Activated T-cell treated with anti-CD3 and anti-CD28 coated beads, Interleukin-2, amount 50 U/mL, for 72 hours (primary cell): ENCODE measurements around the gene LY6G5C. TPM values are rescaled to one million over a fixed set of nuclear protein-coding genes. Genes with fewer than 3 reads are reported as not detected.
A peak's percentile ranks its signal among the peaks of the same experiment; 100 is the strongest.

Experiments used
- ATAC-seq, 2 donors: fragments of 150-1000 bp; cut with Tn5 transposase; replicated peaks in 1 of 2; 2 replicates each; pipeline ENCODE4 v1.10.0; 2021; ENCODE audit warnings: moderate library complexity in 2 of 2, mild to moderate bottlenecking in 1 of 2
- DNase-seq, 2 donors: peaks; one replicate each; pipeline ENCODE4 v3.0.0; 2021 to 2022; ENCODE audit warnings: mixed read lengths in 1 of 2
- H3K27ac Mint-ChIP-seq: one replicate; pipeline ENCODE4 v1.8.0; 2022; ENCODE audit warnings: mild to moderate bottlenecking, moderate library complexity, mixed read lengths
- H3K27me3 Mint-ChIP-seq: one replicate; pipeline ENCODE4 v1.8.0; 2022; ENCODE audit warnings: low read depth, mixed read lengths
- H3K36me3 Mint-ChIP-seq, 2 donors: one replicate each; pipeline ENCODE4 v1.8.0; 2022; ENCODE audit warnings: mixed read lengths in 2 of 2, mild to moderate bottlenecking in 1 of 2; ENCODE audit not compliant: insufficient read depth in 2 of 2
- H3K4me1 Mint-ChIP-seq: one replicate; pipeline ENCODE4 v1.8.0; 2022; ENCODE audit warnings: low read depth, mixed read lengths
- H3K4me3 Mint-ChIP-seq, 2 donors: one replicate each; pipeline ENCODE4 v1.8.0; 2022; ENCODE audit warnings: mild to moderate bottlenecking in 2 of 2, mixed read lengths in 2 of 2, moderate library complexity in 2 of 2
- H3K9me3 Mint-ChIP-seq, 2 donors: one replicate each; pipeline ENCODE4 v1.8.0; 2022; ENCODE audit warnings: mixed read lengths in 2 of 2
- total RNA-seq, 2 donors: library from RNA; stranded (reverse); gene quantifications; one replicate each; pipeline ENCODE4 v1.2.3, GENCODE V29; 2022

LY6G5C gene
- total RNA-seq, 2 donors from 2014 or later = 2.3 to 6.9 TPM

- Mint-ChIP-seq H3K4me1 (peaks cover 15% of the 10 kb centered on the region), H3K27ac (no peak overlapping the region), H3K36me3 (peaks cover 0 to 13% of the 10 kb centered on the region in 2 donors), H3K9me3 (no peaks in the 10 kb centered on the region), H3K27me3 (no peaks in the 10 kb centered on the region), H3K4me3 (no peak overlapping the region)
- ATAC-seq = no peak
- no peak for DNase-seq
Measured at GRCh38 chr6:31676322-31676903, 4.5 kb downstream of the LY6G5C start.

GRCh38 chr6:31669676-31670075 is 11.2 kb downstream of the LY6G5C start, which contains the start of gene LY6G5B:
TSS of gene LY6G5B (plus strand) at chr6:31669976. CDS start at chr6:31670951, 975 bp downstream.
- no peak within 1 kb of the TSS for H3K27ac Mint-ChIP-seq

DNA sequence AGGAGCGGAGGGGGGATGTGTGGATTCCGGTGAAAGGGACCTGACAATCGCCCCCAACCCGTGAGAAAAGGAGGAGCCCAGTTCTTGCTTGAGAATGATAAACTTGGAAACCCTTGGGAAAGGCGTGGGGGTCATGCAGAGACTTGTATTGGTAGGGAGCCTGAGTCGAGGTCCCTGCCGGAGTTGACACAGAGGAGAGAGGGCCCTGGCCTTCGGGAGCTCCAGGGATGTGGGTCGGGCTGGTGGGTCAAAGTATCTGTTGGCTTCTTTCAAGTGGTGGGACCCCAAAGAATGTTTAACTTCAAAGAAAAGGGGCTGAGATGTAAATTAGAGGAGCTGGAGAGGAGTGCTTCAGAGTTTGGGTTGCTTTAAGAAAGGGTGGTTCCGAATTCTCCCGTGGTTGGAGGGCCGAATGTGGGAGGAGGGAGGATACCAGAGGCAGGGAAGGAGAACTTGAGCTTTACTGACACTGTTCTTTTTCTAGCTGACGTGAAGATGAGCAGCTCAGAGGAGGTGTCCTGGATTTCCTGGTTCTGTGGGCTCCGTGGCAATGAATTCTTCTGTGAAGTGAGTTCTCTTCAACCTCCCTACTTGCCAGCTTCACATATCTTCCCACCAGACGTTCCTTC is 14.4 kb downstream of the LY6G5C start:
- peaks cover 33 to 35% of the 10 kb centered on the region in 2 donors for H3K36me3 Mint-ChIP-seq
- peaks cover 68% of the 10 kb centered on the region for H3K4me1 Mint-ChIP-seq
- H3K27me3 Mint-ChIP-seq = no peaks in the 10 kb centered on the region
- peak overlapping the region; percentile 98 for H3K27ac Mint-ChIP-seq
- H3K9me3 Mint-ChIP-seq = no peaks in the 10 kb centered on the region
- peak overlapping the region; percentile 98 to 99 for H3K4me3 Mint-ChIP-seq
- DNase-seq (no peak), ATAC-seq (no peak)

More at GRCh38 chr6:31669676-31670075, 11.2 kb downstream of the LY6G5C start, which contains the start of gene LY6G5B:
- H3K4me1 Mint-ChIP-seq = peaks cover 36% of the 10 kb centered on the region
- H3K27me3 Mint-ChIP-seq = no peaks in the 10 kb centered on the region
- DNase-seq (no peak), ATAC-seq (no peak)
- no peak within 1 kb of the TSS for H3K4me3 Mint-ChIP-seq
- peaks cover 19 to 31% of the 10 kb centered on the region in 2 donors for H3K36me3 Mint-ChIP-seq
- H3K9me3 Mint-ChIP-seq = no peaks in the 10 kb centered on the region

- ATAC-seq = peak; percentile 85 to 86
- DNase-seq = peak; percentile 97 to 99
- Mint-ChIP-seq H3K27ac (peak within 1 kb of the TSS; percentile 98), H3K27me3 (no peaks in the 10 kb centered on the region), H3K36me3 (peaks cover 33 to 35% of the 10 kb centered on the region in 2 donors), H3K4me3 (peak within 1 kb of the TSS; percentile 98 to 99), H3K4me1 (peaks cover 75% of the 10 kb centered on the region), H3K9me3 (no peaks in the 10 kb centered on the region)
Measured at GRCh38 chr6:31665501-31666336, 15.1 kb downstream of the LY6G5C start, which contains the start of gene CSNK2B. TSS of gene CSNK2B (plus strand) at chr6:31666080. CDS start at chr6:31666832, 752 bp downstream.

GRCh38 chr6:31664790-31665500 is 15.9 kb downstream of the LY6G5C start, which contains the start of gene GPANK1:
TSS of gene GPANK1 (minus strand) at chr6:31664997. CDS start at chr6:31664478, 519 bp downstream.
- peaks cover 78% of the 10 kb centered on the region for H3K4me1 Mint-ChIP-seq
- peaks cover 31 to 35% of the 10 kb centered on the region in 2 donors for H3K36me3 Mint-ChIP-seq
- peak within 1 kb of the TSS; percentile 98 to 99 for H3K4me3 Mint-ChIP-seq
- H3K9me3 Mint-ChIP-seq = no peaks in the 10 kb centered on the region
- no peaks in the 10 kb centered on the region for H3K27me3 Mint-ChIP-seq
- H3K27ac Mint-ChIP-seq = peak within 1 kb of the TSS; percentile 98
- DNase-seq (peak; percentile 89 to 93), ATAC-seq (peak; percentile 37 to 39)

DNA sequence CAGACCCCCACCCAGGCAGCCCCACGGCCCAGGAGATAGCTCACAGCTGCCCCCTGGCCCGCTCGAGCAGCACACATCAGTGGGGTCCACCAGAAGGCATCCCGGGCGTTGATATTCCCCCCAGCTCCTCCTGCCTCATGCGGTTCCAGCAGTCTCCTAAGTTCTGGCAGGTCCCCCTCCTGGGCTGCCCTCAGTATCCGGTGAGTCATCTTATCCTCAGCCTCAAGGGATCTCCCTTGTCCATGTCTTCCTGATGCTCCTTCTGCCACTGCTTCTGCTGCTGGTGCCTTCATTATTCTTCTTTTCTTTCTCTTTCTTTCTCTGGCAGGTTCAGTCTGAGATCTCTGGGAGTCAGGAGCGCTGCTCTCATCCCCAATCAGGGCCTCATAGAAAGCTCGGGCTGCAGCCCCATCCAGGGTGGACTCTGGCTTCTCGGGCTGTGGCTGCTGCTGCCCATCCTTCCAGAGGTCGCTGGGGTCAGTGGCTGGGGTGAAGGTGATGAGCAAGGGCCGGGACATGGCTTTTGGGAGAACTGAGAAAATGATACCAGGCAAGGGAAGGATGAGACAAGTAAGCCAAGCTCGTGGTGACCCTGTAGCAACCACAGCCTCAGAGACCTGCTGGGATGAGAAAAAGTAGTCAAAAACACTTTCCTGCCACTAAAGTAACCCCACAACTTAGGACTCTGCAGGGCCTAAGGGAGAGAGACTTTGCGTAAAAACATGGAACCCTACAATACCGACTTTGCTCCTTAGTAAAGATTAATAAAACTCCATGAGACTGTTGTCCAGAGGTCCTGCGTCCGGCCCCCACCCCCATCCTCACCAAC is 16.7 kb downstream of the LY6G5C start:
- no peak for ATAC-seq
- no peaks in the 10 kb centered on the region for H3K27me3 Mint-ChIP-seq
- H3K4me1 Mint-ChIP-seq = peaks cover 86% of the 10 kb centered on the region
- H3K4me3 Mint-ChIP-seq = peak overlapping the region; percentile 98 to 99
- no peaks in the 10 kb centered on the region for H3K9me3 Mint-ChIP-seq
- peak in 1 of 2 donors; percentile 24 for DNase-seq
- peaks cover 29 to 33% of the 10 kb centered on the region in 2 donors for H3K36me3 Mint-ChIP-seq
- H3K27ac Mint-ChIP-seq = peak overlapping the region; percentile 98

DNA sequence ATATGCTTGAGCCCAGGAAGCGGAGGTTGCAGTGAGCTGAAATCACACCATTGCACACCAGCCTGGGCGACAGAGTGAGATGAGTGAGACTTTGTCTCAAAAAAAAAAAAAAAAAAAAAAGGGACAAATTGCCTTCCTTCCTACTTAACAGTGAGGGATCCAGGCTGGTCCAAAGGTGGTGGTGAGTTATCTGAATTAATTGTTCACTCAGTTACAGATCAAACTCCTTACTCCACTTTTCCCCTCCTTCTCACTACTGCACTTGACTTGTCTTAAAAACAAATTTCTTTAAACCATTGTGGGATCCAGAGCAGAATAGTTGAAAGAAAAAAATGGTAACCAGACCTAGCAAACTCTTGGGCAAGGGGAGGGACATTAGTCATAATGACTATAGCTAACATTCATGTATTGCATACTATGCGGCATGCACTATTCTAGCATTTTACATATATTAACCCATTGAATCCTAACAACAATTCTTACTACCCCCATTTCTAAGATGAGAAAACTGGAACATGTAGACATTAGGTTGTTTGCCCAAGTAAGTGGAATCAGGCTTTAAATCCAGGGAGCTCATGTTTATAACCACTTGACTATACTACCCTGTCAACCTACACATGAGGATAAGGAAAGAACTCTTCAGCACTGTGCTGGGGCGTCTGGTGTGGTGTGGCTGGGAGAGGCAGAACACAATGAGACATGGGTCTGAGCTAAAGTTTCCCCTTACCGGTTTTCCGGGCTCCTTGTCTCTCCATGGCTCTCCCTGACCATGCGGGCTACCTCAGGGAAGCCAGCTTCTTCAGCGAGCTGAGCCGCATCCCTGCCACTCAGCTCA is 17.5 kb downstream of the LY6G5C start:
- Mint-ChIP-seq H3K27me3 (no peaks in the 10 kb centered on the region), H3K4me3 (peak overlapping the region; percentile 98 to 99), H3K4me1 (peaks cover 88% of the 10 kb centered on the region), H3K27ac (peak overlapping the region; percentile 98), H3K9me3 (no peaks in the 10 kb centered on the region), H3K36me3 (peaks cover 26 to 31% of the 10 kb centered on the region in 2 donors)
- DNase-seq (no peak), ATAC-seq (no peak)

DNA sequence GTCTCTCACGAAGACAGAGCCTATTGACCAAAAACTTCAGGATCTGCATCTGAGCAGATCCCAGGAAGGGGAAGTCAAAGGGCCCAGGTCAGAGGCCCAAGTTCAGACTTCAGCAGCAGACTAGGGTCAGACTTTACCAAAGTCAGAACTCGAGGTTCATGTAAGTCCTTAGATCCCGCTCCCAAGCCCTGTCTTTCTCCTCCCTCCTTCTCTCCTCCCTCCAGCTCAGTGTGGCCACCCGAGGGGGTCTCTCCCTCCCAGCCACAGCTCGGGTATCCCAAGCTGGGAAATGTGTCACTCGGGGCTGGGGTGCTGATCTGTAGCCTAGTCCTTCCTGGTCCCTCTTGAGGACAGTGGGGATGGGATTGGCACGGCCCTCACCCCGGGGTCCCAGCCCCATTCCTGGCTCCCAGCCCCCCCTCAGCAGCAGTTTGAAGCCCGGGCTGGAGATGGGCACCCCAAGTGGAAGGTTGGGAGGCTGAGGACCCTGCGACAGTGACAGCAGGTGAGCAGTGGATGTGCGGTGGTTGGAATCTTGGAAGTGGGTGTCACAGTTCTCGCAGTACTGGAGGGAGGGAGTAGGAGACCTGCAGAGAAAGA is 18.6 kb downstream of the LY6G5C start:
- Mint-ChIP-seq H3K27me3 (no peaks in the 10 kb centered on the region), H3K36me3 (peaks cover 21 to 23% of the 10 kb centered on the region in 2 donors), H3K27ac (peak overlapping the region; percentile 6), H3K4me1 (peaks cover 86% of the 10 kb centered on the region), H3K9me3 (no peaks in the 10 kb centered on the region), H3K4me3 (peak overlapping the region; percentile 23 to 95)
- ATAC-seq (no peak), DNase-seq (no peak)

- Mint-ChIP-seq H3K9me3 (no peaks in the 10 kb centered on the region), H3K4me1 (peaks cover 82% of the 10 kb centered on the region), H3K4me3 (peak overlapping the region; percentile 95), H3K36me3 (peaks cover 23% of the 10 kb centered on the region in 2 donors), H3K27ac (no peak overlapping the region), H3K27me3 (no peaks in the 10 kb centered on the region)
- ATAC-seq = no peak
- no peak for DNase-seq
Measured at GRCh38 chr6:31661262-31662123, 19.4 kb downstream of the LY6G5C start.
